NCI-H1694 (cell line): ENCODE measurements around the gene DNAJC28.
"Not testable (repeated sequence)": the region's sequence is repeated elsewhere in the genome, so short reads cannot be mapped to it uniquely, and the experiment has no call there.

Source experiments
- DNase-seq: peaks from one replicate; lab custom pipeline; 2025; lab: John Stamatoyannopoulos, UW

DNAJC28 gene

GRCh38 chr21:33481314-33481943 lies 10.1 kb downstream of the DNAJC28 start:
- DNase-seq, result no peak

DNA sequence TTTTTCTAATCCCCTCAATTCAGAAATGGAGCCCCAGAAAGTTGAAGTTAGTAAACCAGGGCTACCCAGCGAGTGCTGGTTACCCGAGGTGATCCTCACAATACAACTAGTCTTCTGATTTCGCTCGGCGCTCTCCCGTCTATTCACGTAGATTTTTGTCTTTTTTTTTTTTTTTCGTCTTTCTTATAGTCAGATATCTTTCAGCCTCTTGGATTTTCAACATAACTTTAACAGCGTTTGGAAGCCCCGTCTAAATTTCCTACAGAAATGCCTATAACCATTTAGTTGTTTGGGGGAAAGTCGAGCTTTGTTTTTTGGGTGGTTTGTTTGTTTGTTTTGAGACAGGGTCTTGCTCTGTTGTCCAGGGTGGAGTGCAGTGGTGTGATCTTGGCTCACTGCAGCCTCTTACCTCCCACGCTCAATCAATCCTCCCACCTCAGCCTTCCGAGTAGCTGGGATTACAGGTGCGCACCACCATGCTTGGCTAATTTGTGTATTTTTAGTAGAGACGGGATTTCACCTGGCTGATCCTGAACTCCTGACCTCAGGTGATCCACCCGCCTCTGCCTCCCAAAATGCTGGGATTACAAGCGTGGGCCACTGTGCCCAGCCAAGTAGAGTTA lies 10.9 kb downstream of the DNAJC28 start:
- no peak for DNase-seq

GRCh38 chr21:33479679-33480480 lies 11.6 kb downstream of the DNAJC28 start, which contains the start of gene TMEM50B:
TSS of gene TMEM50B (minus strand) at chr21:33479974. CDS start at chr21:33468885, 11,089 bp downstream.
- DNase-seq, result peak; percentile 88

GRCh38 chr21:33478935-33479678 lies 12.4 kb downstream of the DNAJC28 start:
- DNase-seq, result peak; percentile 13

- no peak for DNase-seq
Measured at GRCh38 chr21:33478182-33478581, 13.3 kb downstream of the DNAJC28 start.

GRCh38 chr21:33477066-33477465 lies 14.4 kb downstream of the DNAJC28 start:
- DNase-seq, result no peak

DNA sequence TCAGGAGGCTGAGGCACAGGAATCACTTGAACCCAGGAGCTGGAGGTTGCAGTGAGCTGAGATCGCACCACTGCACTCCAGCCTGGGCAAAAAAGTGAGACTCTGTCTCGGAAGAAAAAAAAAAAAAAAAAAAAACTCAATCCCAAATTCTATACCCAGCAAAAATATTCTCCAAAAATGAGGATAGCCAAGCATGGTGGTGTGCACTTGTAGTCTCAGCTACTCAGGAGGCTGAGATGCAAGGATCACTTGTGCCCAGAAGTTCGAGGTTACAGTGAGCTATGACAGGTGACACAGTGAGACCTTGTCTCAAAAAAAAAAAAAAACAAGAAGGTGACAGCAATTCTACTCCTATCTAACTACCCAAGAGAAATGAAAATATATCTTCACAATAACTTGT lies 18.2 kb downstream of the DNAJC28 start:
- no peak for DNase-seq

GRCh38 chr21:33470701-33471100 lies 20.8 kb downstream of the DNAJC28 start:
- no peak for DNase-seq

- not testable (repeated sequence) for DNase-seq
Measured at GRCh38 chr21:33469183-33469582, 22.3 kb downstream of the DNAJC28 start.

DNA sequence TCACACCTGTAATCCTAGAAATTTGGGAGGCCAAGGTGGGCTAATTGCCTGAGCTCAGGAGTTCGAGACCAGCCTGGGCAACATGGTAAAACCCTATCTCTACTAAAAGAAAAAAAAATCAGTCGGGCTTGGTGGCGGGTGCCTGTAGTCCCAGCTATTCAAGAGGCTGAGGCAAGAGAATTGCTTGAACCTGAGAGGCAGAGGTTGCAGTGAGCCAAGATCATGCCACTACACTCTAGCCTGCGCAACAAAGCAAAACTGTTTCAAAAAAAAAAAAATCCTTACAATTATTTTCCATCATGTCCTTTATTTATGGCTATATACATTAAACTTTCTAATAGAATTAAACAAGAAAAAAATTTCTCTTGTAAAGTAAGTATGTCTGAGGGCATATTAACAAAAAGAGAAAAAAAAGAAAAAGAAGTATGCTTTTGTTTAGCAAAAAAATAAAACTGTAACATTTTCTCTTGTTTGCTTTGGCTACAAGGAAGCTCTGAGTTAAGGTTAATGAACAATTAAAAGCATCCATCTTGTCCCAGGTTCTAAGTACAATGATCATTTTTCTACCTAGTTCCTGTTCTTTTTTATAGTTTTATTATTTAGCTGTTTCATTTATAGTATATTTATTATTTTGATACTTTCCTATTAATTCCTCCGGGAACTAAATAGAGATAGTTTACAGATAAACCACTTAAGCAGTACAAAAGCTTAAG lies 29.8 kb downstream of the DNAJC28 start:
- DNase-seq, result no peak

DNA sequence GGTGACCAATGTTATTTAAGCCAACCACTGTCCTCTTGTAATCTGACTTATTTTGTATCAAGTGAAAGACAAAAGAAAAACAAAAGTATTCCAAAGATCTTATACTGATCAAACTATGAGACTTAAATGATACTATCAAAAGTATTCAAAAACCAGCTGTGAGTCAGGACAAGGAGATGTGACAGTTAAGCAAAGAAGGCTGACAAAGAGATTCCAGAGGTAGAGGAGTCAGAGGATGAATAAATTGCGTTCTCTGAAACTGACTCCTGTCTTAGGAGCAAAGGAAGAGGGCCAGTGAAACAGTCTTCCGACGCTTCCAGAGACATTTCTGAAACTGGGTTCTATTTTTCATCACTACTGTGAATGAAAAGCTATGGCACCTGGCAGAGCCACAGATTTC lies 32.7 kb downstream of the DNAJC28 start:
- no peak for DNase-seq

GRCh38 chr21:33455686-33456446 lies 35.6 kb downstream of the DNAJC28 start:
- no peak for DNase-seq

DNA sequence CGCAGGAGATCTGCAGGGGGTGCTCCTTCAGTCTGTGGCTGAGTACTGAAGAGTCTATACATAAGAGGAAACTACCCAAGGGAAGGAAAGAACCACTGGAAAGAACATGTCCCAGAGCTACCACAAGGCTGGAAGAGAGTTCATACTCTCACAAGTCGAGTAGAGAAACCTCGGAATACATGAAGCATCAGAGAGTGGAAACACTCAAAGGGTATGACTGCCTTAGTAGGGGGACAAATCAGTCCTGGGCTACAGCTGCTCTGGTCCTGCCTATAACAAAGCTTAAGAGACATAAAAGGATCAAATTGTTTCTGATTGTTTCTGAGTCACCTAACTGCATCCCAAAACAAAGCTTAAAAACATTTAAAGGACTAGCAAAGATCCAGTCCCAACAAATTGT lies 39.2 kb downstream of the DNAJC28 start:
- no peak for DNase-seq

- DNase-seq, result no peak
Measured at GRCh38 chr21:33451634-33452071, 39.9 kb downstream of the DNAJC28 start.

- no peak for DNase-seq
Measured at GRCh38 chr21:33449616-33450015, 41.9 kb downstream of the DNAJC28 start.

DNA sequence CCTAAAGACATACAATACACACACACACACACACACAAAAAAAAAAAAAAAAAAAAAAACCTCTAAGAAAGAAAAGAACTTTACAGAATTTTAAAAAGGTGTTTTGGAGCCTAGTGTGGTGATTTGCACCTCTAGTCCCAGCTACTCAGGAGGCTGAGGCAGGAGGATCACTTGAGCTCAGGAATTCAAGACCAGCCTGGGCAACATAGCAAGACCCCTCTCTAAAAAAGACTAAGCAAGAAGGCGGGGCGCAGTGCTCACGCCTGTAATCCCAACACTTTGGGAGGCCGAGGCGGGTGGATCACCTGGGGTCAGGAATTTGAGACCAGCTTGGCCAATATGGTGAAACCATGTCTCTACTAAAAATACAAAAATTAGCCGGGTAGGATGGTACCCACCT lies 44.9 kb downstream of the DNAJC28 start:
- not testable (repeated sequence) for DNase-seq

DNA sequence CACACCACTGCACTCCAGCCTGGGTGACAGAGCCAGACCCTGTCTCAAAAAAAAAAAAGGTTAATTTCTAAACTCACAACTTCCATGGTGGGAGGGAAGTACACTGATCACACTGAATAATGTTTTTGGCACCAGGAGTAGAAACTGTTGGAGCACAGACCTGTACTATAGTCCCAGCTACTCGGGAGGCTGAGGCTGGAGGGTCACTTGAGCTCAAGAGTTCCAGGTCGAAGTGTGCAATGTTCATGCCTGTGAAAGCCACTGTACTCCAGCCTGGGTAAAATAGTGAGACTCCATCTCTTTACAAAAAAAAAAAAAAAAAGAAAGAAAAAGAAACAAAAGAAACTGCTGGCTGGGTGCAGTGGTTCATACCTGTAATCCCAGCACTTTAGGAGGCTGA lies 47.0 kb downstream of the DNAJC28 start:
- no peak for DNase-seq

GRCh38 chr21:33443194-33443593 lies 48.3 kb downstream of the DNAJC28 start:
- DNase-seq, result no peak

DNA sequence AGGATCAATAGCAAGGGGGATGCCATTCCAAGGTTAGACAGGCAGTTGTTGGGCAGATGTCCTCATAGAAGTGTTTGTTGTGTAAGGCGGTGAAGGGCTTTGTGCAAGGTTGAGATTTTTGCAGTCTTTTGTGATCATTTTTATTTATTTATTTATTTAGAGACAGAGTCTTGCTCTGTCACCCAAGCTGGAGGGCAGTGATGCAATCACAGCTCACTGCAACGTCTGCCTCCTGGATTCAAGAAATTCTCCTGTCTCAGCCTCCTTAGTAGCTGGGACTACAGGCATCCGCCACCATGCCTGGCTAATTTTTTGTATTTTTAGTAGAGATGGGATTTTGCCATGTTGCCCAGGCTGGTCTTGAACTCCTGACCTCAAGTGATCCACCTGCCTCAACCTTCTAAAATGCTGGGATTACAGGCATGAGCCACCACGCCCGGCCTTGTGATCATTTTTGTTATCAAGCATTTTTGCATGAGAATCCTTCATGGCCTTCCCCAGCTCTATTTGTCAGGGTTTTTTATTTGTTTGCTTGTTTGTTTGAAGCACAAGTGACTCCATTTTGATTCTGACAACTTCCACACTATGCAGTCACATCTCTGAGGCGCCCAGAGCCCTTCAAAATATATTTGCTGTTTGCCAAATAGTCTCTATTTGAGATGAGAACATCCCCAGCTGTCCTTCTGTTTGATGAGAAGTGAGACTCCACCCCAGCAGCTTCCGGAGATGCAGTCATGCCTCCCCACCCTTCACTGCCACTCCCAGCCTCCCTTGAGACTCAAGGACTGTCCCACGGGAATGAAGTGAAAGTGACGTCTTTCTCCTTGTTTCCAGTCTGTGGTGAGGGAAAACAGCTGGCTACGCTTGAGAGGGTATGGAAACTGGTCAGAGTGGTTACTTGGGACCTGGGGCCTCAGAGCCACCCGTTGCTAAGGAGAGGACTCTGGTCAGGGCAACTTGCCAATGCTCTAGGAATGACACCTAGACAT lies 49.7 kb downstream of the DNAJC28 start:
- peak; percentile 48 for DNase-seq
